ENCODE results near the gene EZH1.

Gene EZH1

GRCh38 chr17:42767512-42767911 is 22.7 kb upstream of the EZH1 start:
- FAIRE-seq (no peak), DNase-seq (ENCODE audit: insufficient read length) (no peak)
- no peak for TF ChIP-seq POLR2AphosphoS5 (IDR thresholded peaks at IDR 0.05; ENCODE audit: low read depth, low read length)
- no peak for TF ChIP-seq TAF1 (IDR thresholded peaks at IDR 0.05; ENCODE audit: borderline replicate concordance, low read depth, low read length)
- TF ChIP-seq POLR2A (IDR thresholded peaks at IDR 0.05; ENCODE audit: low read depth, low read length) = no peak

- no peak for FAIRE-seq
Measured at GRCh38 chr17:42766124-42766523, 21.3 kb upstream of the EZH1 start.

GRCh38 chr17:42761638-42762037 is 16.8 kb upstream of the EZH1 start:
- FAIRE-seq (no peak), DNase-seq (ENCODE audit: insufficient read length) (no peak)
- TF ChIP-seq POLR2AphosphoS5 (IDR thresholded peaks at IDR 0.05; ENCODE audit: low read depth, low read length) (no peak), POLR2A (IDR thresholded peaks at IDR 0.05; ENCODE audit: low read depth, low read length) (no peak), TAF1 (IDR thresholded peaks at IDR 0.05; ENCODE audit: borderline replicate concordance, low read depth, low read length) (no peak)

More at GRCh38 chr17:42766124-42766523, 21.3 kb upstream of the EZH1 start:
- TF ChIP-seq POLR2A (IDR thresholded peaks at IDR 0.05; ENCODE audit: low read depth, low read length) (no peak), POLR2AphosphoS5 (IDR thresholded peaks at IDR 0.05; ENCODE audit: low read depth, low read length) (no peak), TAF1 (IDR thresholded peaks at IDR 0.05; ENCODE audit: borderline replicate concordance, low read depth, low read length) (no peak)
- no peak for DNase-seq (ENCODE audit: insufficient read length)

DNA sequence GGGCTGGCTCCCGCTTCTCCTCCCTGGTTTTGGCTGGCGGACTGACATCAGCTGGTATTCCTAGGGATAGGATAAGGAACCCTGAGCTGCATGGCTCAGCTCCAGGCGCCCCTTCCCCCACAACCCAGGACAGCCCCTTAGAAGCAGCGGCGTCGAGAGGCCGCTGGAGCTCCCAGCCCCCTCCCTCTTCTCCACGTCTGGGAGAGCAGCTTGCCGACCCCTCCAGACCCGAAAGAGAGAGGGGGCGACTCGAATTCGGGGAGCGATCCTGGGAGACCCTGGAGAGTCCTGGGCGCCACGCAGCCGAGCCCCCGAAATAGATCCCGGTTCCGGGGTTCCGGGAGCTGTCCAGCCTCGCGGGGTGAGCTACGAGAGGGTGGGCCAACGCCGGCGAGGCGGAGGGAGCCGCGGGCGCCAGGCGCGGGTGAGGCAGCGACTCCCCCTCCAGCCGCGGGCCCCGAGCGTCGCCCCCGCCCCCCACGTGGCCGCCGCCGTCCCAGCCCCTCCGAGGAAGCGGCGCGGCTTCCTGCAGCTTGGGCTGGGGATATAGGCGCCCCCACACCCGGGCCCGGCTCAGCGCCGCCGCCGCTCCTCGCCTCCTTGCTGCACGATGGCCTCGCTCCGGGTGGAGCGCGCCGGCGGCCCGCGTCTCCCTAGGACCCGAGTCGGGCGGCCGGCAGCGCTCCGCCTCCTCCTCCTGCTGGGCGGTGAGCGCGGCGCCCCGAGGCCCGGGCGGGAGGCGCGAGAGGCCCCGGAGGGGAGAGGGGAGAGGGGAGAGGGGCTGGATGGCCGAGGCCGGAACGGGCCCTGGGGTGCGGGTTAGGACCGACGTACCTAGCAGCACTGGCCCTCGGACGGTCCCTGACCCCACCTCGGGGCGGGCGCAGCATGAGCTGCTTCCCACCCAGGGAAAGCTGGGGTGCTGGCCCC is 16.1 kb upstream of the EZH1 start, which contains the start of gene RAMP2:
Gene RAMP2 (plus strand): TSS at position 576 of the 930 bp plus-strand sequence. CDS start 35 bp downstream, at position 611.
- TF ChIP-seq POLR2A (IDR thresholded peaks at IDR 0.05; ENCODE audit: low read depth, low read length) = no peak
- TF ChIP-seq POLR2AphosphoS5 (IDR thresholded peaks at IDR 0.05; ENCODE audit: low read depth, low read length) = no peak
- TF ChIP-seq TAF1 (IDR thresholded peaks at IDR 0.05; ENCODE audit: borderline replicate concordance, low read depth, low read length) = no peak
- DNase-seq (ENCODE audit: insufficient read length) (no peak), FAIRE-seq (no peak)

DNA sequence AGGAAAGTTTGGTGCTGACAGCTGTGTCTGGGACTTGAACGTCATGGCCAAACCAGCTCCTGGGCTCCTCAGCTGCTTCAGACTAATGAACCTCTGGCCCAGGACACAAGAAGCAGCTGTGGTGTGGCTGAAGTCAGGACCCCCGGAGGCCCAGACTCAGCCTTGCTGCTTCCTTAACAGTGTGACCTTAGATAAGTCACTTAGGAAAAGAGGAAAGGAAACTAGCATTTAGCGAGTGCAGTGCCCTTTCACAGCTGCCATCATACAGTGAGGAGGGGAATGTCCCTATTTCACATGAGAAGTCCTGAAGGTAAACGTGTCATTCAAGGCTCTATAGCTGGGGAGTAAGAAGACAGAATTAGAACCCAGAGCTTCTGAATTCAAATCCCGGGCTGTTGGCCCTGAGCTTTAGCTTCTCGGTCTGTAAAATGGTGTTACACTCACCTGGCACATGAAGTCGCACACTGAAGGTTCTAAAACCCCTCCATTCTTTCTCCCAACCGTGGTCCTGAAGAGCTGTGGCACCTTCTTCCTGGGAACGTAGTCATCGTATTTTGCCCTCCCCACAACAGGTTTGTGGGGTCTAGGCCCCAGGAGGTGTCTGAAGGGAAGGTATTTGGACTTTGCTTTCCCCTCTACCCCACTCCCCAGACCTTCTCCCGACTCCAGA is 15.3 kb upstream of the EZH1 start:
- no peak for DNase-seq (ENCODE audit: insufficient read length)
- TF ChIP-seq TAF1 (IDR thresholded peaks at IDR 0.05; ENCODE audit: borderline replicate concordance, low read depth, low read length) (no peak), POLR2A (IDR thresholded peaks at IDR 0.05; ENCODE audit: low read depth, low read length) (no peak), POLR2AphosphoS5 (IDR thresholded peaks at IDR 0.05; ENCODE audit: low read depth, low read length) (no peak)
- peak; percentile 89 for FAIRE-seq

GRCh38 chr17:42754782-42755181 is 9.9 kb upstream of the EZH1 start:
- FAIRE-seq = no peak
- DNase-seq (ENCODE audit: insufficient read length) = no peak
- TF ChIP-seq TAF1 (IDR thresholded peaks at IDR 0.05; ENCODE audit: borderline replicate concordance, low read depth, low read length) = no peak
- no peak for TF ChIP-seq POLR2AphosphoS5 (IDR thresholded peaks at IDR 0.05; ENCODE audit: low read depth, low read length)
- no peak for TF ChIP-seq POLR2A (IDR thresholded peaks at IDR 0.05; ENCODE audit: low read depth, low read length)

DNA sequence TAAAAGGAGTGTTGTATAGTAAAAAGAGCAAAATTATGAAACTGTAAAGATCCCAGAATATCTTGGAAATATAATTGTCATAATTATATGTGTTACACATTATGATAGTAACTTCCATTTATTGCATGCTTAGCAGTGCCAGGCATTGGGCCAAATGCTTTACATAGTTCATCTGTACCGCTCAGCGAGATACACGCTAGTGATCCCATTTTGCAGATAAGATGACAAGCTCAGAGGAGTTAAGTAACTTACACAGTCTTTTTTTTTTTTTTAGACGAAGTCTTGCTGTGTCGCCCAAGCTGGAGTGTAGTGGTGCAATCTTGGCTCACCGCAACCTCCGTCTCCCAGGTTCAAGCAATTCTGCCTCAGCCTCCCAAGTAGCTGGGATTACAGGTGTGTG is 6.8 kb upstream of the EZH1 start:
- TF ChIP-seq TAF1 (IDR thresholded peaks at IDR 0.05; ENCODE audit: borderline replicate concordance, low read depth, low read length) (no peak), POLR2A (IDR thresholded peaks at IDR 0.05; ENCODE audit: low read depth, low read length) (no peak), POLR2AphosphoS5 (IDR thresholded peaks at IDR 0.05; ENCODE audit: low read depth, low read length) (no peak)
- DNase-seq (ENCODE audit: insufficient read length) (no peak), FAIRE-seq (no peak)

DNA sequence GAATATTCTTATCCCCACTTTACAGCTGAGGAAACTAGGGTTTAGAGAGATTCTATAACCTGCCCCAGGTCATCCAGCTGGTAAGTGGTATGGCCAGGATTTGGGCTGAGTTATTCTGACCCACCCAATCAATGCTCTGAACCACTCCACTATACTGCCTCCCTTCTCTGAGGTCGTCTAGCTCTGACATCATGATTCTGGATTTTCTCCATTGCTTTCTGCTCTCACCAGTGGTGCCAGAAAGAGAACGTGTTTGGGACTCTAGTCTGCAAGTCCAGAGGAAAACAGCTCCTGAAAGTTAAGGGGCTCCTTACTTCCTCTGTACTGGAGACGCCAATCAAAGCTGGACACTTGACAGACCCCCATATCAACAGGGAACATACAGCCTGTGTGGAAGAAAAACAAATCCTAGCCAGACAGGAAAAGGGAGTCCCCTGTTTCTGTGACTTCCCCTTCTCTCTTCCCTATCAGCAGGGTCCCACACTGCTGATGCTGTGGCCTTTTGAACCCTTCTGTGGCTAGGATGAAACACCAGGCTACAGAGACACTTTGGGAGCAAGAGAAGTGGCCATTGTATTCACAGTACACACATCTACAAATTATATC is 6.0 kb upstream of the EZH1 start:
- FAIRE-seq (no peak), DNase-seq (ENCODE audit: insufficient read length) (no peak)
- no peak for TF ChIP-seq TAF1 (IDR thresholded peaks at IDR 0.05; ENCODE audit: borderline replicate concordance, low read depth, low read length)
- no peak for TF ChIP-seq POLR2A (IDR thresholded peaks at IDR 0.05; ENCODE audit: low read depth, low read length)
- TF ChIP-seq POLR2AphosphoS5 (IDR thresholded peaks at IDR 0.05; ENCODE audit: low read depth, low read length) = no peak

DNA sequence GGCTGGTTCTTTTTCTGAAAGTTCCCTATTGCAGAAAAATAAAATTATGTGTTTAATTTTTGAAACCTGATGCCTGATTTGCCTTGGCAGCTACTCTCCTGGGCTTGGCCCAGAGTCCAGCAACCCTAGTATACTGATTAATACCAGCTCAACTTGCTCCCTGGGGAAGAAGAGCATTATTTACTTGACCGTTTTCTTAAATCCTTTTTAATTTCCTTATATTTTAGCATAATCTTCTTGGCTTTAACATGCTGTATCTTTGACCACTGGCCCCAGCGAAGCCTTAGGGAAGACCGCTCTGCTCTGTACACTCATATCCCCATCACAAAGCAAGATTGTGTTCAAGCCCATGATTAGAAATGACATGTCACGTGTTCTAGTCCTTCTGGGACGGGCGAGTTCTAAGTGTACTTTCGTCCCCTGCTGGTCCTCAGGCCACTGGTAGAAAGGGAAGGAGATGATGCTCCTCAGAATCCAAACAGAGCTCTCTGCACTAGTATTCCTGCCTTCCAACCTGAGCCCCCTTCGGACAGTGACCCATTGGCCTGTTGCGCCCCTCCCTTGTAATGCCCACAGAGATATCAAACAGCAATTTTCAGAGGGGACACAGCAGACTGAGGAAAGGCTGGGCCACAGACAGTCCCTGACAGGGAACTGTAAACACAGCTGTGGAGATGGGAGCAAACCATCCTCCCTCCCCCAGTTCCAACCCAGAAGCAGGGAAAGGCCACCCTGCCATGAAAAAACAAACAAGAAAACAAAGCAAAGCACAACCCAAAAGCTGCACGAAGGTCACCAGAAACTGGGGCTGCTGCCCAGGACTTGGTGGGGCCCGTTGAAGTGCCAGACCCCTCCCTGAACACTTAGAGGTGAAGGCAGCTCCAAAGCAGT is 4.3 kb upstream of the EZH1 start:
- no peak for DNase-seq (ENCODE audit: insufficient read length)
- no peak for TF ChIP-seq POLR2AphosphoS5 (IDR thresholded peaks at IDR 0.05; ENCODE audit: low read depth, low read length)
- no peak for TF ChIP-seq TAF1 (IDR thresholded peaks at IDR 0.05; ENCODE audit: borderline replicate concordance, low read depth, low read length)
- TF ChIP-seq POLR2A (IDR thresholded peaks at IDR 0.05; ENCODE audit: low read depth, low read length) = no peak
- no peak for FAIRE-seq

GRCh38 chr17:42748202-42748907 is 3.5 kb upstream of the EZH1 start:
- no peak for FAIRE-seq
- no peak for TF ChIP-seq POLR2AphosphoS5 (IDR thresholded peaks at IDR 0.05; ENCODE audit: low read depth, low read length)
- TF ChIP-seq POLR2A (IDR thresholded peaks at IDR 0.05; ENCODE audit: low read depth, low read length) = no peak
- no peak for TF ChIP-seq TAF1 (IDR thresholded peaks at IDR 0.05; ENCODE audit: borderline replicate concordance, low read depth, low read length)
- no peak for DNase-seq (ENCODE audit: insufficient read length)

All from GM12892 (cell line).